Measurements from ENCODE around the gene OR52M1.

Gene OR52M1

GRCh38 chr11:4581443-4581842 lies 36.5 kb downstream of the OR52M1 start, which contains the start of gene OR52I2:
Gene OR52I2, plus strand, starts transcription at chr11:4581743.
- TF ChIP-seq CTCF (IDR thresholded peaks at IDR 0.05; ENCODE audit: control insufficient read depth, insufficient read depth, low read depth, low read length, missing control alignments) = no peak
- no peak for DNase-seq (ENCODE audit: low read depth)
- no peak within 1 kb of the TSS for H3K4me3 ChIP-seq (ENCODE audit: control insufficient read depth, low read depth, low read length)

GRCh38 chr11:4589017-4589416 lies 44.0 kb downstream of the OR52M1 start:
- TF ChIP-seq CTCF (IDR thresholded peaks at IDR 0.05; ENCODE audit: control insufficient read depth, insufficient read depth, low read depth, low read length, missing control alignments) = no peak

GRCh38 chr11:4593739-4594138 lies 48.7 kb downstream of the OR52M1 start, which contains the start of gene OR52I1:
Gene OR52I1, plus strand, starts transcription at chr11:4594039. Its CDS starts 0 bp downstream, at chr11:4594039.
- no peak for DNase-seq (ENCODE audit: low read depth)
- TF ChIP-seq CTCF (IDR thresholded peaks at IDR 0.05; ENCODE audit: control insufficient read depth, insufficient read depth, low read depth, low read length, missing control alignments) = no peak
- no peak within 1 kb of the TSS for H3K4me3 ChIP-seq (ENCODE audit: control insufficient read depth, low read depth, low read length)

More at GRCh38 chr11:4589017-4589416, 44.0 kb downstream of the OR52M1 start:
- no peak overlapping the region for H3K4me3 ChIP-seq (ENCODE audit: control insufficient read depth, low read depth, low read length)
- no peak for DNase-seq (ENCODE audit: low read depth)

All from AG09309 (cell line).